IPS-15b (cell line): Measurements from ENCODE around the gene SHANK1.

Source experiments
- H3K27me3 ChIP-seq: one replicate; pipeline ENCODE4 v1.6.1; 2013; ENCODE audit warnings: low read length; ENCODE audit not compliant: control insufficient read depth, insufficient read depth
- H3K36me3 ChIP-seq: one replicate; pipeline ENCODE4 v1.6.1; 2013; ENCODE audit warnings: low read length; ENCODE audit not compliant: control insufficient read depth, insufficient read depth
- H3K4me1 ChIP-seq: one replicate; pipeline ENCODE4 v1.6.1; 2013; ENCODE audit warnings: mild to moderate bottlenecking, low read length; ENCODE audit not compliant: control insufficient read depth, insufficient read depth
- H3K4me3 ChIP-seq: one replicate; pipeline ENCODE4 v1.5.1; 2013; ENCODE audit warnings: low read depth, low read length
- H3K9ac ChIP-seq: one replicate; pipeline ENCODE4 v1.6.1; 2013; ENCODE audit warnings: low read depth, mild to moderate bottlenecking, low read length
- H3K9me3 ChIP-seq: one replicate; pipeline ENCODE4 v1.6.1; 2013; ENCODE audit warnings: mild to moderate bottlenecking, low read length; ENCODE audit not compliant: control insufficient read depth, insufficient read depth

SHANK1 gene

GRCh38 chr19:50725911-50726230, 6.3 kb upstream of the SHANK1 start:
- Histone ChIP-seq H3K4me1 (peaks cover 6% of the 10 kb centered on the region), H3K27me3 (peaks cover 60% of the 10 kb centered on the region), H3K4me3 (peak overlapping the region; percentile 63), H3K36me3 (no peaks in the 10 kb centered on the region), H3K9me3 (no peaks in the 10 kb centered on the region), H3K9ac (no peak overlapping the region)

- H3K9ac ChIP-seq: peak overlapping the region; percentile 38
- H3K4me1 ChIP-seq: peaks cover 8% of the 10 kb centered on the region
- no peaks in the 10 kb centered on the region for H3K9me3 ChIP-seq
- no peaks in the 10 kb centered on the region for H3K36me3 ChIP-seq
- H3K27me3 ChIP-seq: peaks cover 65% of the 10 kb centered on the region
- H3K4me3 ChIP-seq: peak overlapping the region; percentile 63
These were observed 5.8 kb upstream of the SHANK1 start for GRCh38 chr19:50725218-50725910.

- peaks cover 69% of the 10 kb centered on the region for H3K27me3 ChIP-seq
- H3K9ac ChIP-seq: peak overlapping the region; percentile 38
- H3K4me3 ChIP-seq: peak overlapping the region; percentile 77
- H3K36me3 ChIP-seq: no peaks in the 10 kb centered on the region
- H3K4me1 ChIP-seq: peaks cover 10% of the 10 kb centered on the region
- H3K9me3 ChIP-seq: no peaks in the 10 kb centered on the region
These were observed 5.1 kb upstream of the SHANK1 start for GRCh38 chr19:50724522-50725217.

GRCh38 chr19:50723735-50724521, 4.3 kb upstream of the SHANK1 start:
- H3K9ac ChIP-seq: no peak overlapping the region
- peak overlapping the region; percentile 77 for H3K4me3 ChIP-seq
- no peaks in the 10 kb centered on the region for H3K36me3 ChIP-seq
- no peaks in the 10 kb centered on the region for H3K9me3 ChIP-seq
- peaks cover 10% of the 10 kb centered on the region for H3K4me1 ChIP-seq
- H3K27me3 ChIP-seq: peaks cover 69% of the 10 kb centered on the region

GRCh38 chr19:50723069-50723468, 3.5 kb upstream of the SHANK1 start, which contains the start of gene CLEC11A:
CLEC11A (plus strand) TSS chr19:50723364; CDS start chr19:50723526, 162 bp downstream.
- peaks cover 67% of the 10 kb centered on the region for H3K27me3 ChIP-seq
- no peaks in the 10 kb centered on the region for H3K36me3 ChIP-seq
- no peaks in the 10 kb centered on the region for H3K9me3 ChIP-seq
- H3K4me3 ChIP-seq: peak within 1 kb of the TSS; percentile 77
- peaks cover 10% of the 10 kb centered on the region for H3K4me1 ChIP-seq
- H3K9ac ChIP-seq: no peak within 1 kb of the TSS

- peaks cover 67% of the 10 kb centered on the region for H3K27me3 ChIP-seq
- no peak overlapping the region for H3K9ac ChIP-seq
- H3K4me1 ChIP-seq: peaks cover 10% of the 10 kb centered on the region
- H3K4me3 ChIP-seq: peak overlapping the region; percentile 30
- no peaks in the 10 kb centered on the region for H3K9me3 ChIP-seq
- no peaks in the 10 kb centered on the region for H3K36me3 ChIP-seq
These were observed 2.8 kb upstream of the SHANK1 start for GRCh38 chr19:50722201-50723013.

GRCh38 chr19:50721441-50722137, 2.0 kb upstream of the SHANK1 start:
- Histone ChIP-seq H3K9ac (no peak overlapping the region), H3K4me3 (no peak overlapping the region), H3K9me3 (no peaks in the 10 kb centered on the region), H3K36me3 (no peaks in the 10 kb centered on the region), H3K27me3 (peaks cover 63% of the 10 kb centered on the region), H3K4me1 (peaks cover 10% of the 10 kb centered on the region)

GRCh38 chr19:50720921-50721381, 1.3 kb upstream of the SHANK1 start:
- H3K36me3 ChIP-seq: no peaks in the 10 kb centered on the region
- no peak overlapping the region for H3K9ac ChIP-seq
- peaks cover 10% of the 10 kb centered on the region for H3K4me1 ChIP-seq
- H3K4me3 ChIP-seq: no peak overlapping the region
- no peaks in the 10 kb centered on the region for H3K9me3 ChIP-seq
- peaks cover 63% of the 10 kb centered on the region for H3K27me3 ChIP-seq

GRCh38 chr19:50720181-50720920, 749 bp upstream of the SHANK1 start:
- H3K27me3 ChIP-seq: peaks cover 64% of the 10 kb centered on the region
- H3K4me1 ChIP-seq: peaks cover 7% of the 10 kb centered on the region
- H3K9ac ChIP-seq: no peak overlapping the region
- no peaks in the 10 kb centered on the region for H3K9me3 ChIP-seq
- H3K4me3 ChIP-seq: peak overlapping the region; percentile 3
- H3K36me3 ChIP-seq: no peaks in the 10 kb centered on the region

GRCh38 chr19:50719119-50719435, 525 bp downstream of the SHANK1 start:
- H3K9me3 ChIP-seq: no peaks in the 10 kb centered on the region
- peaks cover 7% of the 10 kb centered on the region for H3K4me1 ChIP-seq
- peak overlapping the region; percentile 50 for H3K4me3 ChIP-seq
- H3K36me3 ChIP-seq: no peaks in the 10 kb centered on the region
- peaks cover 68% of the 10 kb centered on the region for H3K27me3 ChIP-seq
- no peak overlapping the region for H3K9ac ChIP-seq
